HK-2 (cell line): ENCODE results near the gene PRDM13.
A peak's percentile ranks its signal among the peaks of the same experiment; 100 is the strongest.
"Not testable (repeated sequence)": the region's sequence is repeated elsewhere in the genome, so short reads cannot be mapped to it uniquely, and the experiment has no call there.

ENCODE experiments used
- DNase-seq: peaks from one replicate; pipeline ENCODE4 v3.0.0-alpha.2; 2018; ENCODE audit not compliant: unreplicated experiment

PRDM13 gene

GRCh38 chr6:99603421-99604165, 3.0 kb upstream of the PRDM13 start:
- peak; percentile 46 for DNase-seq

DNA sequence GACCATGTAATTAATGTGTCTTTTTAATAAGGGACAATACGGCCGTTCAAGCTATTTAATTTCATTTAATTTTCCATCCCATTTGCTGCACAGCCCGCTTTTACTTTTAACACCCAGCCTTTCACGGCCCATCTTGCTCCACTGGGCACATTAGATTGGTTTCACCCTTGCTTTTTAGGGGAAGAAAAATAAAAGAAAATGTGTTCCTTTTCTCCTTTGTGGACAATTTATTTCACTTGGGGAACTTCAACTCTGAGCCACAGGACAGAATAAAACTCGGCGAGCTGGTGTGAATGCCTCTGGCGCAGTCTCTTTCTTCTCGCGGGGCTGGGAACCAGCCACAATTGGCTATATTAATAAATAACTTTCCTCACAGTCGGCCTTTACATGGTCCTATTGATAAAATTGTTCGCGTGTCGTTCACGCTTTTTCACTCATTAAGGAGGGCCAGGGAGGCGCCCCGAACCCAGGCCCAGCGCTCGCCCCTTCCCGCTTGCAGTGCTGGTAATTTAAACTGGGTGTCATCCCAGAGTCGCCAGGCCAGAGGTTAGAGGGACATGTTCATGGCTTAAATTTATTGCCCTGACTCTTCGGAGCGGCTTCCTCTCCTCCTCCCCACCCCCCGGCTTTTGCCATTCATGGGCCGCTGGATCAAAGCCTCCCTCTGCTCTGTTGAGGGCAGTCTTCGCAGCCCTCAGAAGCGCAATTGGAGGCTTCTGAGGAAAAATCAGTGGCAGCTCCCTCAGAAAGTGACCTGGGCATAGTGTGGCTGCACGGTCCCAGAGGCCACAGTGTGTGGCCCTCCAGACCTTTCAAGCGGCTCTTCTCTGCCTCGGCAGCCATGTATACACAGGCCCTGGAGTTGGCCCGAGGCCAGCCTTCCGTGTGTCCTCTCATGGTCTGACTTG, 2.2 kb upstream of the PRDM13 start:
- DNase-seq = no peak

- DNase-seq = no peak
Measured at GRCh38 chr6:99605074-99605734, 1.4 kb upstream of the PRDM13 start.

DNA sequence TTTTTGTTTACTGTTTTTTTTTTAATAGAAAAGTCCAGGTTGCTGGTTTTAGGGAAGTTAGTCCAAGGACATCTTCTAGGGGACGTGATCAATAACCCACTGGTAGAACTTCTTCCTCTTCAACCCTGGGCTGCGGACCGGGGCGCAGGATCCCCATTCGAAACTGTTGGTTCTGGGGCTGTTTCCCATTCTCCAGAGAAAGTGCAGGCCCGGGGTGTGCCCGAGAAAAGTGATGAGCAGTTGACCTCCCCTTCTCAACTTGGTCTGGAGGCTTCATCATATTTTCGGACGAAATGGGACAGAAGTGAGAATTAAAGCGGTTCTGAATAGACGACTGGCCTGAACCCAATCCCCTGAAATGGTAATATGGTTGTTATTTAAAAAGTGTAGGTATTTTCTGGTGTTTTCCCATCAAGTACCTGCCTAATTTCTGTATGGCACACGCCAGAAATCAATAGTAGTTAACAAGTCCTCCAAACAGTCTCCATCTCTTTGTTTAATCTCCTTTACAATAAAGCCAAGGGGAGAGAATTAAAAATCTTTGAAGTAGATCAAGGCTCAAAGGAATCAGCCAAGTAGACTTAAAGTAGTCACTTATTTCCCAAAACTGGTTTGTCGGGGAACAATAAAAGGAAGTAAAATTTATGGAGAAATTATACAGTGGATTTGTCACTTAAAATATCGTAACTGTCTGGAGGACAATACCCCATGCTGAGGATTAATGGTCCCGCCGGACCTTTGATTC, 550 bp upstream of the PRDM13 start:
- DNase-seq = no peak

- DNase-seq = no peak
Measured at GRCh38 chr6:99607416-99608036, 893 bp downstream of the PRDM13 start.

- no peak for DNase-seq
Measured at GRCh38 chr6:99608059-99608885, 1.6 kb downstream of the PRDM13 start.

- no peak for DNase-seq
Measured at GRCh38 chr6:99608886-99609482, 2.4 kb downstream of the PRDM13 start.

DNA sequence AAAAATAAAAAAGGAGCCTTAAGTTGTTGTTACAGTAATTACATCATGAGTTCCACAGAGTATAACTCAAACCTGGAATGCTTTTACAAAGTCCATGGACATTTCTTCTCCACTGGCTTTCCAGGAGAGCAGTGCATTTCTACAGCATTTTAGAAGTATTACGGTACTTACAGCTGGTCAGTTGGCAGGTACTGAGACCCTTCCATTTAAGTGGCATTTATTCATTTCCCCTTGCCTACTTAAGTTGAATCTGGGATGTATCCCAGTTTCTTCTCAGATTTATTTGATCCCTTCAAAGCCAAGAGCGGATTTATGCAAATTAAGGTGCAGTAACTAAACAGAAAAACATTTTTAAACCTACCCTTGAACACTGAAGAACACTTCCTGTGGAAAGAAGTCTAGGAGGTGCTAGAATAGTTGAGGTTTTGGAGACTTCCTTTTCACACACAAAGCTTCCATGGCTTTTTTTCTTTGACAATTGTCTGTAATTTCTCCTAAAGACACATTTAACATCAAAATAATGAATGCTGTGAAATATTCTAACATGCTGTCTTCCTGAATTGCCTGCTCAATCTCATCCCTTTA, 3.4 kb downstream of the PRDM13 start:
- DNase-seq = no peak

GRCh38 chr6:99611148-99611547, 4.5 kb downstream of the PRDM13 start:
- no peak for DNase-seq

DNA sequence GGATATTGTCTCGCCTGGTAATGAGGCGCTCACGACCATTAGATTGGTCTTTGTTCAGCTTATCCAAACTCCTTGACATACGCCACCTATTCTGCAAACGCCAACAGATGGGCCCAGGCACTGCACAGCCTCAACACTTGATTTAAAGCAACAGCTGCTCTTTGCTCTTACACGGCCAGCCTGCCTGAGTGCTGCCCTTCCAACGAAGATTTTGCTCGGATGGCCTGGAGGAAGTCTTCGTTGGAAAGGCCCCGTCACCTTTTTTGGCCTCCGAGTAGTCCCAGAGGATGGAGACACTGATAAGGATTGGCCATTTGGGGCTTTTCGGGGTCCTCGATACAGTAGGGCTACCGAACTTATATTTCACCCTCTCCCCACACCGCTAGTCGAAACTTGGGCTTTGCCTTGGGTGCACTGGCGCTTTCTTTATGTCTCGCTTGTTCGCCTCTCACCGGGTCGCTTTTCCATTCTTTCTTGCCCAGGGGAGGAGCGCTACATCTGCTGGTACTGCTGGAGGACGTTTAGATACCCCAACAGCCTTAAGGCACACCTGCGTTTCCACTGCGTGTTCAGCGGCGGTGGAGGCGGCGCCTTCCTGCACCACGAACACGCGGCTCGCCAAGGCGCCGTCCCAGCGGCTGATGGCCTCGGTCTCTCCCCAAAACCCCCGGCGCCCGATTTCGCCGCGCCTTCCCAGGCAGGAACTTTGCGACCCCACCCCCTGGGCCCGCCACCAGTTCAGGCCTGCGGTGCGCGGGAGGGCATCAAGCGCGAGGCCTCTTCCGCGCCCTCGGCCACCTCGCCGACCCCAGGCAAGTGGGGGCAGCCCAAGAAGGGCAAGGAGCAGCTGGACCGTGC, 6.1 kb downstream of the PRDM13 start:
- DNase-seq = no peak

GRCh38 chr6:99613409-99613704, 6.7 kb downstream of the PRDM13 start:
- peak; percentile 68 for DNase-seq

GRCh38 chr6:99613705-99614429, 7.2 kb downstream of the PRDM13 start:
- peak; percentile 63 for DNase-seq

DNA sequence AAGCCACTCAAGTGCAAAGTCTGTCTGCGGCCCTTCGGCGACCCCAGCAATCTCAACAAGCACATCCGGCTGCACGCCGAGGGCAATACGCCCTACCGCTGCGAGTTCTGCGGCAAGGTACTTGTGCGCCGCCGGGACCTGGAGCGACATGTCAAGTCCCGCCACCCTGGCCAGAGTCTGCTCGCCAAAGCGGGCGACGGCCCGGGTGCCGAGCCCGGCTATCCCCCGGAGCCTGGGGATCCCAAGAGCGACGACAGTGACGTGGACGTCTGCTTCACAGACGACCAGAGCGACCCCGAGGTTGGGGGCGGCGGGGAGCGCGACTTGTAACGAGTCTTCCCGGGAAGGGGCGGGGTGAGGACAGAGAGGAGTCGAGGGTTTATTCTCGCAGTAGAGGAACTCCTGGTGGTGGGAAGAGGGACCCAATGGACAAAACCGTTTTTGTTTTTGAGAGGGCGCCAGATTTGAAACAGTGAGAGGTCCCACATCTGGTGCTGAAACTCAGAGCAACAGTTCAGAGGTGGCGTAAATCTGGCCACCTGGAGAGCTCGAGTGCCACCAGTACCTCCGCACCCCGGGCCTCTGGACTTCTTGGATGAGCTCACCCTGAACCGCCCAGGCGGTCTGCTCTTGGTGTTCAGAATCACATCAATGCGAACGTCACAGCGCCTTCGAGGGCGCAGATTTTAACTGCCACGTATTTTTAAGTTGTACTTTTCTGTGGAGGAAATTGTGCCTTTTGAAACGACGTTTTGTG, 8.0 kb downstream of the PRDM13 start:
- DNase-seq = no peak

DNA sequence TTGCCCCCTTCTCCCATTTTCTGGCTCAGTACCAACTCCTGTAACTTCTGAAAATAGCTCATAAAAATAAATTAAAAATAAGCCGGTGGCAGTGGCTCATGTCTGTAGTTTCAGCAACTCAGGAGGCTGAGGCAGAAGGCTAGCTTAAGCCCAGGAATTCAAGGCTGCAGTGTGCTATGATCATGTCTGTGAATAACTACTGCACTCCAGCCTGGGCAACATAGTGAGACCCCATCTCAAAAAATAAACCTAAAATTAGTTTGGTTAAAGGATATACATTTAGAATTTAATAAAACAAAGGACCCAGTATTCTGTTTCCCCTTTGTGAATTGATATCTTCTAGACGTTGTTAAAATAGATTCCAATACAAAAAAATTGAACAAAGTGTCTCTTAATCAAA, 10.5 kb downstream of the PRDM13 start:
- DNase-seq = no peak

- DNase-seq = peak; percentile 66
Measured at GRCh38 chr6:99618649-99619408, 12.2 kb downstream of the PRDM13 start.

GRCh38 chr6:99619409-99619762, 12.8 kb downstream of the PRDM13 start:
- no peak for DNase-seq

DNA sequence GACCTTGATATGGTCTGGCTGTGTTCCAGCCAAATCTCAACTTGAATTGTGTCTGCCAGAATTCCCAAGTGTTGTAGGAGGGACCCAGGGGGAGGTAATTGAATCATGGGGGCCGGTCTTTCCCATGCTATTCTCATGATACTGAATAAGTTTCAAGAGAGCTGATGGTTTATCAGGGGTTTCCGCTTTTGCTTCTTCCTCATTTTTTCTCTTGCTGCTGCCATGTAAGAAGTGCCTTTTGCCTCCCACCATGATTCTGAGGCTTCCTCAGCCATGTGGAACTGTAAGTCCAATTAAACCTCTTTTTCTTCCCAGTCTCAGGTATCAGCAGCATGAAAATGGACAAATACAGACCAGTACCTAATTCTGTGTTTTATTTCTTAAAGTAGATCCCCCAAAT, 15.4 kb downstream of the PRDM13 start:
- not testable (repeated sequence) for DNase-seq
